DOHH2 (cell line): ENCODE results near the gene ZNF514.

ENCODE experiments used
- EZH2phosphoT487 ChIP-seq: fragments of 200-600 bp; sonication (generic); IDR thresholded peaks from 2 replicates; pipeline ENCODE4 v1.6.1; 2017; ENCODE audit warnings: borderline replicate concordance, mild to moderate bottlenecking, antibody characterized with exemption, low read length, moderate library complexity, mixed read lengths
- TF ChIP-seq, protein P1 (sequence below): fragments of 200-600 bp; sonication (generic); IDR thresholded peaks from one replicate; pipeline ENCODE4 v1.5.1; 2014; ENCODE audit warnings: antibody characterized with exemption, mild to moderate bottlenecking, low read depth, low read length; ENCODE audit not compliant: poor library complexity, severe bottlenecking

DNA sequence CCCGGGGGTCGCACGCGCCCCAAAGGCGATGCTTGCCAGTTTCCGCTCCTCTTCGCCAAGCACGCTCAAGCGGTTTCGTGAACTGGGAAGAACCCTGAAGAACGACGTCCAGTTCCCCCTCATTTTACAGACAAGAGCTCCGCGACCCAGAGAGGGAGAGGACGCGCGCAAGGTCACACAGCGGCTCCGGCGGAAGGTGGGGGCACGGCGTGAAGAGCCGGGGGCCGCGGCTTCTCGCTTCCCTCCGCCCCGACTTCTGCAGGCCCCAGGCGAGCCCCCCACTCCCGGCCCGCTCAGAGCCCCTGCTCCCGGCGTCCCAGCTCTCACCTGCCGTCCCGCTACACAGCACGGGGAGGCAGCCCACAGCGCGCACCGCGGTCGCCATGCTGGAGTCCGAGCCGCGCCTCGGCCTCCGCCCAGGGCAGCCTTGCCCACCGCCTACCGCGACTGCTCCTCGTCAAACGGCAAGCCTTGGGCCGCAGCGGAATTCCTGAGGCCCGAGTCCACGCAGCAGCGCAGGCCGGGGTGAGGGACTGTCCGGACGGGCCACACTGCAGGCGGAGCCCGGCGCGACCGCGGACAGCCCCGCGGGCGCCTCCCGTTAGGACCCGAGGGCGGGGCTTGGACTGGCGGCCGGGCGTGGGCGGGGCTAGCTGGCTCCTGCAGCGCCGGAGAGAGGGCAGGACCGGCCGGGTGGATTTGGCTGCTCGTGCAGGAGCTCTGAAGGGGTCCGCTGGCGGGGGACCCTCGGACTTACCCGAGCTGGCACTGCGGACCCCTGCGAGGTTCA is 38.0 kb downstream of the ZNF514 start, which contains the start of gene MRPS5:
- TF ChIP-seq, protein P1, sequence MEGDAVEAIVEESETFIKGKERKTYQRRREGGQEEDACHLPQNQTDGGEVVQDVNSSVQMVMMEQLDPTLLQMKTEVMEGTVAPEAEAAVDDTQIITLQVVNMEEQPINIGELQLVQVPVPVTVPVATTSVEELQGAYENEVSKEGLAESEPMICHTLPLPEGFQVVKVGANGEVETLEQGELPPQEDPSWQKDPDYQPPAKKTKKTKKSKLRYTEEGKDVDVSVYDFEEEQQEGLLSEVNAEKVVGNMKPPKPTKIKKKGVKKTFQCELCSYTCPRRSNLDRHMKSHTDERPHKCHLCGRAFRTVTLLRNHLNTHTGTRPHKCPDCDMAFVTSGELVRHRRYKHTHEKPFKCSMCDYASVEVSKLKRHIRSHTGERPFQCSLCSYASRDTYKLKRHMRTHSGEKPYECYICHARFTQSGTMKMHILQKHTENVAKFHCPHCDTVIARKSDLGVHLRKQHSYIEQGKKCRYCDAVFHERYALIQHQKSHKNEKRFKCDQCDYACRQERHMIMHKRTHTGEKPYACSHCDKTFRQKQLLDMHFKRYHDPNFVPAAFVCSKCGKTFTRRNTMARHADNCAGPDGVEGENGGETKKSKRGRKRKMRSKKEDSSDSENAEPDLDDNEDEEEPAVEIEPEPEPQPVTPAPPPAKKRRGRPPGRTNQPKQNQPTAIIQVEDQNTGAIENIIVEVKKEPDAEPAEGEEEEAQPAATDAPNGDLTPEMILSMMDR, result no peak
- TF ChIP-seq EZH2phosphoT487, result no peak
